ENCODE data around the gene SMTNL1.

The SMTNL1 gene, protein sequence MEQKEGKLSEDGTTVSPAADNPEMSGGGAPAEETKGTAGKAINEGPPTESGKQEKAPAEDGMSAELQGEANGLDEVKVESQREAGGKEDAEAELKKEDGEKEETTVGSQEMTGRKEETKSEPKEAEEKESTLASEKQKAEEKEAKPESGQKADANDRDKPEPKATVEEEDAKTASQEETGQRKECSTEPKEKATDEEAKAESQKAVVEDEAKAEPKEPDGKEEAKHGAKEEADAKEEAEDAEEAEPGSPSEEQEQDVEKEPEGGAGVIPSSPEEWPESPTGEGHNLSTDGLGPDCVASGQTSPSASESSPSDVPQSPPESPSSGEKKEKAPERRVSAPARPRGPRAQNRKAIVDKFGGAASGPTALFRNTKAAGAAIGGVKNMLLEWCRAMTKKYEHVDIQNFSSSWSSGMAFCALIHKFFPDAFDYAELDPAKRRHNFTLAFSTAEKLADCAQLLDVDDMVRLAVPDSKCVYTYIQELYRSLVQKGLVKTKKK

GRCh38 chr11:57536947-57537619, at the start of gene SMTNL1:
SMTNL1 (plus strand) TSS chr11:57537595; CDS start chr11:57542643, 5,048 bp downstream.
- DNase-seq: no peak

GRCh38 chr11:57487920-57488659, 49.3 kb upstream of the SMTNL1 start:
- no peak for DNase-seq

GRCh38 chr11:57490456-57491248, 46.7 kb upstream of the SMTNL1 start:
- no peak for DNase-seq

DNA sequence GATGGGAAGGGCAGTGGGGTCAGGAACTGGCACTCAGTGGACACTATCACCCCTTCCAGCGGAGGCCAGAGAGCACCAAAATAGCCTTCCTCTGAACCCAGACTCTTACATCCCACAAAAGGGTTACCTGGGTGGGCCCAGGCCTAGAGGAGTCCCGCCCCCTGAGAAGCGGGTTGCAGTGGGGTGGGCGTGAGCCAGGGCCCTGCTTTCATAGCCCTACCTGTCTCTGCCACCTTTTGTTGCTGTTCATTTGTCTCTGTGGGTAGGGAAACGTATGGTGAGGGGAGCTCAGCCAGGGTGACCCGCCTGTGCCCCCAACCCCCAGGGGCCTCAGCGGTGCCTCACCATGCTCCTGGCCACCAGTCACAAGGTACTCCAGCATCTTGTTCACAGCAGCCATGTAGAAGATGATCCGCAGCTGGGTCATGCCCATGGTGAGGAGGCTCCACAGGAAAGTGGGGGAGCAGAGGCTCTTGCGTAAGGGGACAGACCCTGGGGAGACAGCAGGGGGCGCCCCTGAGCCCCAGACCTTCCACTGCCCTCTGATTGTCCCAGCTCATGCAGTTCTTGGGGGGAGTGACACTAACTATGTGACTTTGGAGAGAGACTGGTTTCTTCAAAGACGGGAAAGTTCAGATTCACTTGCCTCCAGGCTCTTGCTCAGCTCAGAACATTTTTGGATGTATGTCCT, 45.9 kb upstream of the SMTNL1 start:
- peak; percentile 49 to 53 for DNase-seq

- DNase-seq: no peak
Measured at GRCh38 chr11:57493507-57494503, 43.6 kb upstream of the SMTNL1 start.

DNA sequence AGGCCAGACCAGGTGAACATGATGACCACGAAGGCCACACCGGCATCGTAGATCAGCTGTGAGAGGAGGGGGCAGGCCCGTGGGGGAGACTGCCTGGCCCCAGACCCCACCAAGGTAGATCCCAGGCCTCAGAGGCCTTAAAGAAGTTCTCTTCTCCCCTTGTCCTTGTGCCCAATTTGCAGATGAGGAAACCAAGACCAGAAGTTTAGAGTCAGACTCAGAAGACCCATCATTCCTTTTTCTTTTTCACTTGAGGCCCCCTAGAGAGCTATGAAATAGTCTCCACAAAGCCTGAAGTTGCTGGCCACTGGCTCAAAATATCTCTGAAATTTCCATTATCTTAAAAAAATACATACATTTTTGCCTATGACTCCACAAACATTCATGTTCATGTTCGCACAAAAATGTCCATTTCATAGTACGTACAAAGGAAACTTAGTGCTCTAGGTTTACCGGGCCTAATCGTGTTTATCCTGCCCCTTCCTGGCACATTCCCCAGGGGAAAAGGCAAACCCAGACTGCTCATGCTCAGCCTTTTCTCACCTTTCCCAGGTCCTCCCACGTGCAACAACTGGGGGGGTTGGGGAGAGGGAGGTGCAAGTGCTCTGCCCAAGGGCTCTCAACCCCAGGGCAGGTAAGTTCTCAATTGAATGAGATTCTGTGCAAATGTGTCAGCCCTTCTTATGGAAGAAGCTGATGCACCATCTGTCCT, 41.1 kb upstream of the SMTNL1 start:
- no peak for DNase-seq

GRCh38 chr11:57497303-57498247, 39.8 kb upstream of the SMTNL1 start:
- DNase-seq: no peak

- DNase-seq: no peak
Measured at GRCh38 chr11:57498540-57498939, 38.9 kb upstream of the SMTNL1 start.

- DNase-seq: no peak
Measured at GRCh38 chr11:57499413-57499982, 37.9 kb upstream of the SMTNL1 start.

GRCh38 chr11:57499983-57500461, 37.4 kb upstream of the SMTNL1 start:
- no peak for DNase-seq

GRCh38 chr11:57500515-57500914, 36.9 kb upstream of the SMTNL1 start:
- DNase-seq: no peak

DNA sequence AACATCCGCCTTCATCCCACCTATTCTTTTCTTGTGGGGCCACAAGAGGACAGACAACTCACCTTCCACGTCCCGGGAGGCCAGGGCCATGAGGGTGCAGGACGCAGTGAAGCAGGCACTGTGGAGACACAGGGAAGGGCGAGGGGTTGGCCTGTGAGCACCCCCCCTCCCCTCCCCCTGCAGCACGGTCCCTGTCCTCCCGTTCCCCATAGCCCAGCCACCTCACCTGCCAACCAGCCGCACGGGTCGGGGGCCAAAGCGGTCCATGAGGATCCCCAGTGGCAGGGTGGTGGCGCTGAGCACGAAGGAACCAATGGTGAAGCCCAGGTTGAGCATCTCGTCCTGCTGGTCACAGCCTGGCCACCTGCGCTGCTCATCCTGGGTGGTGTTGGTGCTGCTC, 36.5 kb upstream of the SMTNL1 start:
- no peak for DNase-seq

DNA sequence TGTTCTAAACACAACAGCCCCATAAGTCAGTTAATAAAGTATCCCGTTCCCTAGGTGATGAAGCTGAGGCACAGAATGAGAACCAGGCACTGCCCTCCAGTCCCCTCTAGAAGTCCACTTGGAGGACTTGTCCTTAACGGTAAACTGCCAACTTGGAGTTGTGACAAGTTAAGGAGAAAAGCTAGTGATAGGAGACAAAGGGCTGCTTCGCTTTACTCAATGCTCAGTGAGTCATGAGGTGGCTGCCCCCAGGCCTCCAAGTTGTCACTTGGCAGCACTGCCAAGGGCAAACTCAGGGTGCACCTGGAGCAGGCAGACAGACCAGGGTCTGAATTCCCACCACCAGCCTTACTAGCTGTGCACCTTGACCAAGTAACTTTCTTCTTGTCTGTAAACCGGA, 35.4 kb upstream of the SMTNL1 start:
- DNase-seq: no peak

DNA sequence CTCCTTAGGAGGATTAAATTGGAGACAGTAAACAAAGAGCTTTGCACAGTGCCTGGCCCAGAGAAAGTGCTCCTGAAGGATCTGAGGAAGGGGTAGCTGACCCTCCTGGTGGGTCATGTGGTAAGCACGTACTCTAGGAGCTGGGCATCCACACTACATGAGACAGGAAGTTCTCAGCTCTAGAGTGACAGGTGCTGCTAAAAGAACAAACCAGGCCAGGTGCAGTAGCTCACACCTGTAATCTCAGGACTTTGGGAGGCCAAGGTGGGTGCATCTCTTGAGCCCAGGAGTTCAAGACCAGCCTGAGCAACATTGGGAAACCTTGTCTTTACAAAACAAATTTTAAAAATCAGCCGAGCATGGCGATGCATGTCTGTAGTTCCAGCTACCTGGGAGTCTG, 35.0 kb upstream of the SMTNL1 start:
- no peak for DNase-seq

GRCh38 chr11:57502870-57503269, 34.5 kb upstream of the SMTNL1 start:
- DNase-seq: no peak

GRCh38 chr11:57504511-57504910, 32.9 kb upstream of the SMTNL1 start:
- no peak for DNase-seq

- DNase-seq: no peak
Measured at GRCh38 chr11:57506522-57506921, 30.9 kb upstream of the SMTNL1 start.

Data from AML-193 (cell line).